B cell (primary cell): ENCODE measurements around the gene SOX18. TPM values are rescaled to one million over a fixed set of nuclear protein-coding genes. Genes with fewer than 3 reads are reported as not detected.
"Not testable (repeated sequence)": the region's sequence is repeated elsewhere in the genome, so short reads cannot be mapped to it uniquely, and the experiment has no call there.

ENCODE experiments used
- ATAC-seq: fragments of 200-7000 bp; cut with Tn5 transposase; one replicate; pipeline ENCODE4 v1.10.0; 2021; ENCODE audit warnings: low read depth, mild to moderate bottlenecking, moderate number of reproducible peaks, moderate library complexity
- CTCF ChIA-PET: fragments of 350-600 bp; sonication (Branson Sonifier 250); formaldehyde crosslinking; loops from one replicate; lab custom pipeline; 2021; ENCODE audit warnings: antibody characterized with exemption, inconsistent platforms; lab: Charles Lee
- POLR2A ChIA-PET: fragments of 350-600 bp; sonication (Branson Sonifier 250); formaldehyde crosslinking; loops from one replicate; lab custom pipeline; 2021; ENCODE audit warnings: antibody characterized with exemption; lab: Charles Lee
- DNase-seq: peaks from one replicate; pipeline ENCODE4 v3.0.0; 2013
- H2AFZ ChIP-seq: 2 replicates; pipeline ENCODE4 v1.6.1; 2012; ENCODE audit warnings: mild to moderate bottlenecking, low read depth, low read length; ENCODE audit not compliant: insufficient read depth, poor library complexity, severe bottlenecking
- H3K27ac ChIP-seq, 2 donors: 1 replicate in 1 of 2; 2 replicates in 1 of 2; pipeline ENCODE4 v1.5.1; 2012 to 2013; ENCODE audit warnings: low read length in 2 of 2, mild to moderate bottlenecking in 2 of 2, moderate library complexity in 1 of 2
- H3K27me3 ChIP-seq, 4 experiments: fragments of 200-600 bp in 1 of 4; sonication (generic) in 1 of 4; replicated peaks in 1 of 4; 1 replicate in 2 of 4; 2 replicates in 2 of 4; pipeline versions ENCODE4 v1.6.1 to v1.7.0; 2013 to 2016; ENCODE audit warnings: low read length in 3 of 4, mild to moderate bottlenecking in 2 of 4, mixed read lengths in 1 of 4, moderate library complexity in 1 of 4; ENCODE audit not compliant: insufficient read depth in 4 of 4, control insufficient read depth in 3 of 4; ENCODE audit errors: control extremely low read depth in 1 of 4
- H3K36me3 ChIP-seq, 2 experiments: replicated peaks in 1 of 2; 1 replicate in 1 of 2; 2 replicates in 1 of 2; pipeline versions ENCODE4 v1.6.1 to v1.7.1; 2013; ENCODE audit warnings: low read length in 1 of 2; ENCODE audit not compliant: insufficient read depth in 2 of 2, control insufficient read depth in 1 of 2; ENCODE audit errors: control extremely low read depth in 1 of 2, extremely low read depth in 1 of 2
- H3K4me1 ChIP-seq, 2 donors: fragments of 200-600 bp in 1 of 2; sonication (generic) in 1 of 2; 1 replicate in 1 of 2; 2 replicates in 1 of 2; pipeline versions ENCODE4 v1.5.1 to v1.6.1; 2013 to 2017; ENCODE audit warnings: low read length in 2 of 2; ENCODE audit not compliant: control insufficient read depth in 2 of 2, insufficient read depth in 2 of 2
- H3K4me2 ChIP-seq: replicated peaks from 2 replicates; pipeline ENCODE3; 2012; ENCODE audit warnings: mild to moderate bottlenecking, low read depth, low read length; ENCODE audit not compliant: poor library complexity, severe bottlenecking
- H3K4me3 ChIP-seq, 5 experiments: fragments of 200-600 bp in 1 of 5; sonication (generic) in 1 of 5; 1 replicate in 3 of 5; 2 replicates in 2 of 5; pipeline versions ENCODE4 v1.5.1 to v1.7.0; 2011 to 2016; ENCODE audit warnings: low read length in 4 of 5, mild to moderate bottlenecking in 4 of 5, low read depth in 2 of 5, control low read depth in 1 of 5, moderate library complexity in 1 of 5; ENCODE audit not compliant: insufficient read depth in 1 of 5; ENCODE audit errors: control extremely low read depth in 1 of 5, extremely low read depth in 1 of 5
- H3K79me2 ChIP-seq: fragments of 200-600 bp; sonication (generic); one replicate; pipeline ENCODE4 v1.6.0; 2016; ENCODE audit warnings: low read length; ENCODE audit not compliant: control insufficient read depth, insufficient read depth
- H3K9ac ChIP-seq: fragments of 200-600 bp; sonication (generic); 2 replicates; pipeline ENCODE4 v1.6.1; 2017; ENCODE audit warnings: mild to moderate bottlenecking, low read length, moderate library complexity
- H3K9me3 ChIP-seq, 3 donors: one replicate each; pipeline versions ENCODE4 v1.6.1 to v1.7.1; 2013; ENCODE audit warnings: low read length in 2 of 3; ENCODE audit not compliant: control insufficient read depth in 2 of 3, insufficient read depth in 1 of 3; ENCODE audit errors: control extremely low read depth in 1 of 3
- H4K20me1 ChIP-seq: 2 replicates; pipeline ENCODE4 v1.6.0; 2012; ENCODE audit warnings: mild to moderate bottlenecking, low read length; ENCODE audit not compliant: insufficient read depth, control insufficient read depth, poor library complexity, severe bottlenecking
- H3K27ac Mint-ChIP-seq: one replicate; pipeline ENCODE4 v1.8.0; 2021; ENCODE audit warnings: mixed read lengths
- H3K27me3 Mint-ChIP-seq: one replicate; pipeline ENCODE4 v1.8.0; 2021; ENCODE audit warnings: mixed read lengths
- H3K4me1 Mint-ChIP-seq: one replicate; pipeline ENCODE4 v1.8.0; 2021; ENCODE audit warnings: mixed read lengths
- H3K4me3 Mint-ChIP-seq: one replicate; pipeline ENCODE4 v1.8.0; 2021; ENCODE audit warnings: mixed read lengths
- H3K9me3 Mint-ChIP-seq: one replicate; pipeline ENCODE4 v1.8.0; 2022; ENCODE audit warnings: mixed read lengths; ENCODE audit not compliant: insufficient read depth
- CTCF ChIP-seq: fragments of 200-600 bp; IDR thresholded peaks from one replicate; pipeline ENCODE4 v1.8.0; 2022; ENCODE audit warnings: antibody characterized with exemption, mild to moderate bottlenecking
- EZH2 ChIP-seq: IDR thresholded peaks from 2 replicates; pipeline ENCODE4 v1.6.1; 2012; ENCODE audit warnings: borderline replicate concordance, low read depth, mild to moderate bottlenecking, moderate library complexity, low read length; ENCODE audit not compliant: insufficient read depth, poor library complexity, severe bottlenecking
- WGBS: methylation state at CpG from one replicate; pipeline ENCODE4 v1.1.5; 2013; ENCODE audit warnings: missing lambda C conversion rate; ENCODE audit not compliant: insufficient coverage; 5-methylcytosine and 5-hydroxymethylcytosine counted together
- intact Hi-C: fragments of 100-400 bp; cut with micrococcal nuclease; formaldehyde crosslinking; loops from one replicate; pipeline ENCODE4 v1.10.0; 2022
- polyA plus RNA-seq: library from polyadenylated mRNA; depleted of rRNA; stranded (reverse); fragments of >200 nt; gene quantifications from 2 replicates; pipeline ENCODE4 v1.2.3, GENCODE V29; 2012
- total RNA-seq, 2 donors: library from RNA; stranded (reverse); fragments of 120-200 nt in 1 of 2; gene quantifications; 1 replicate in 1 of 2; 2 replicates in 1 of 2; pipeline versions ENCODE4 v1.2.3 to v1.2.4, GENCODE V29; 2013 to 2022

Gene SOX18
- total and polyA plus RNA-seq, 2 donors (not counting 1 experiment from before 2014, with no cell fraction given): not detected

- no peaks in the 10 kb centered on the region for H3K9me3 Mint-ChIP-seq
- intact Hi-C loops: no loop called here
- Histone ChIP-seq H3K4me2 (no peak overlapping the region), H3K27ac (no peak overlapping the region), H2AFZ (no peak overlapping the region), H3K4me3 (no peak overlapping the region), H3K9ac (no peak overlapping the region), H3K9me3 (peaks cover 0 to 18% (median 0%) of the 10 kb centered on the region in 3 donors), H4K20me1 (no peaks in the 10 kb centered on the region), H3K27me3 (peaks cover 0 to 4% (median 0%) of the 10 kb centered on the region in 4 experiments), H3K79me2 (peaks cover 4% of the 10 kb centered on the region), H3K36me3 (no peaks in the 10 kb centered on the region), H3K4me1 (peaks cover 0 to 9% of the 10 kb centered on the region in 2 donors)
- TF ChIP-seq EZH2 (no peak), CTCF (no peak)
- DNase-seq (no peak), ATAC-seq (no peak)
- 90% methylated on average over 9 of the region's 10 CpGs for WGBS
- H3K27me3 Mint-ChIP-seq: peaks cover 11% of the 10 kb centered on the region
- peaks cover 14% of the 10 kb centered on the region for H3K4me1 Mint-ChIP-seq
- peak overlapping the region; percentile 20 for H3K27ac Mint-ChIP-seq
- ChIA-PET CTCF (no interaction called here), POLR2A (no interaction called here)
- H3K4me3 Mint-ChIP-seq: no peak overlapping the region
Observed at GRCh38 chr20:64090165-64090564, 40.7 kb upstream of the SOX18 start.

- H4K20me1 ChIP-seq, H3K9ac ChIP-seq, CTCF ChIA-PET, DNase-seq, H3K27ac ChIP-seq, H3K4me3 Mint-ChIP-seq, H2AFZ ChIP-seq, ATAC-seq, H3K27ac Mint-ChIP-seq, H3K36me3 ChIP-seq, H3K4me3 ChIP-seq, H3K79me2 ChIP-seq, H3K9me3 Mint-ChIP-seq, intact Hi-C loops, H3K4me2 ChIP-seq, POLR2A ChIA-PET: not testable (repeated sequence)
- H3K9me3 ChIP-seq: peaks cover 0 to 18% (median 0%) of the 10 kb centered on the region in 3 donors
- Mint-ChIP-seq H3K4me1 (peaks cover 20% of the 10 kb centered on the region), H3K27me3 (peaks cover 11% of the 10 kb centered on the region)
- peaks cover 0 to 14% (median 3%) of the 10 kb centered on the region in 4 experiments for H3K27me3 ChIP-seq
- H3K4me1 ChIP-seq: peaks cover 9 to 18% of the 10 kb centered on the region in 2 donors
Observed at GRCh38 chr20:64088586-64088985, 39.1 kb upstream of the SOX18 start.

- H3K36me3 ChIP-seq, H3K27ac ChIP-seq, H3K4me3 ChIP-seq, H3K27ac Mint-ChIP-seq, H3K4me3 Mint-ChIP-seq, DNase-seq, intact Hi-C loops, H2AFZ ChIP-seq, ATAC-seq, H3K9ac ChIP-seq, H3K79me2 ChIP-seq, H3K4me2 ChIP-seq, H3K9me3 Mint-ChIP-seq: not testable (repeated sequence)
- Histone ChIP-seq H3K27me3 (peaks cover 0 to 14% (median 3%) of the 10 kb centered on the region in 4 experiments), H4K20me1 (peaks cover 15% of the 10 kb centered on the region), H3K9me3 (peaks cover 0 to 18% (median 0%) of the 10 kb centered on the region in 3 donors), H3K4me1 (peaks cover 20 to 23% of the 10 kb centered on the region in 2 donors)
- H3K4me1 Mint-ChIP-seq: peaks cover 25% of the 10 kb centered on the region
- CTCF ChIA-PET: interaction anchor here (1.3 to 11.8 kb wide), 2 partner anchors 31 to 47 kb away, joined by 5 to 220 read pairs; no protein-coding TSS in a partner anchor
- peaks cover 11% of the 10 kb centered on the region for H3K27me3 Mint-ChIP-seq
- no CpG with 5 or more reads among the region's 36 CpGs for WGBS
- POLR2A ChIA-PET: interaction anchor here (1.4 kb wide), 1 partner anchor 12 kb away, joined by 3 read pairs; no protein-coding TSS in a partner anchor
Observed at GRCh38 chr20:64087226-64087825, 37.9 kb upstream of the SOX18 start.
